Spleen (tissue), 11 donors: ENCODE measurements around the gene CST3. TPM values are rescaled to one million over a fixed set of nuclear protein-coding genes. Genes with fewer than 3 reads are reported as not detected.

Experiments used
- DNase-seq: peaks from one replicate; pipeline ENCODE4 v3.0.0-alpha.2; 2020
- H3K27ac ChIP-seq, 8 donors: fragments of 200-600 bp; sonication (generic) in 7 of 8; 1 replicate in 4 of 8; 2 replicates in 4 of 8; pipeline versions ENCODE4 v1.5.0 to v1.8.0; 2016 to 2021; ENCODE audit warnings: inconsistent platforms in 4 of 8, mild to moderate bottlenecking in 4 of 8, moderate library complexity in 1 of 8
- H3K27me3 ChIP-seq, 7 donors: fragments of 200-600 bp; sonication (generic) in 6 of 7; replicated peaks in 1 of 7; 1 replicate in 4 of 7; 2 replicates in 3 of 7; pipeline versions ENCODE4 v1.5.0 to v1.8.0; 2016 to 2021; ENCODE audit warnings: inconsistent platforms in 3 of 7, mild to moderate bottlenecking in 1 of 7
- H3K36me3 ChIP-seq, 6 donors: fragments of 200-600 bp; sonication (generic) in 5 of 6; 1 replicate in 4 of 6; 2 replicates in 2 of 6; pipeline versions ENCODE4 v1.5.0 to v1.8.0; 2016 to 2021; ENCODE audit warnings: inconsistent platforms in 2 of 6
- H3K4me1 ChIP-seq, 6 donors: fragments of 200-600 bp; sonication (generic) in 5 of 6; 1 replicate in 3 of 6; 2 replicates in 3 of 6; pipeline versions ENCODE4 v1.5.0 to v1.8.0; 2016 to 2021; ENCODE audit warnings: inconsistent platforms in 3 of 6
- H3K4me3 ChIP-seq, 8 donors: fragments of 200-600 bp; sonication (generic) in 7 of 8; 1 replicate in 4 of 8; 2 replicates in 4 of 8; pipeline versions ENCODE4 v1.5.0 to v1.8.0; 2016 to 2021; ENCODE audit warnings: inconsistent platforms in 4 of 8, mild to moderate bottlenecking in 4 of 8, moderate library complexity in 2 of 8
- H3K9me3 ChIP-seq, 8 donors: fragments of 200-600 bp; sonication (generic) in 7 of 8; 1 replicate in 4 of 8; 2 replicates in 4 of 8; pipeline versions ENCODE4 v1.5.0 to v1.8.0; 2016 to 2021; ENCODE audit warnings: inconsistent platforms in 4 of 8
- CTCF ChIP-seq, 11 experiments: fragments of 200-600 bp in 7 of 11; fragments of 450-650 bp in 4 of 11; sonication (generic) in 4 of 11; IDR thresholded peaks in 8 of 11; conservative IDR thresholded peaks in 3 of 11; 1 replicate in 7 of 11; 2 replicates in 4 of 11; pipeline versions ENCODE4 v1.4.0 to v1.8.0; 2016 to 2021; ENCODE audit warnings: antibody characterized with exemption in 11 of 11, inconsistent platforms in 4 of 11, mild to moderate bottlenecking in 1 of 11
- POLR2A ChIP-seq, 3 donors: fragments of 450-650 bp; IDR thresholded peaks; one replicate each; pipeline ENCODE4 v1.5.1; 2017; ENCODE audit warnings: antibody characterized with exemption in 3 of 3, mild to moderate bottlenecking in 1 of 3
- POLR2AphosphoS5 ChIP-seq, 3 donors: sonication (generic); formaldehyde crosslinking; IDR thresholded peaks; one replicate each; pipeline ENCODE4 v1.5.1; 2017; ENCODE audit warnings: antibody characterized with exemption in 3 of 3
- WGBS, 5 donors: extraction: QIAGEN DNeasy Blood & Tissue Kit in 3 of 5; methylation state at CpG; one replicate each; pipeline versions ENCODE4 v1.1.5 to v1.1.7; 2013 to 2018; 5-methylcytosine and 5-hydroxymethylcytosine counted together
- intact Hi-C: fragments of 100-400 bp; cut with DNase I; formaldehyde crosslinking; loops from one replicate; pipeline ENCODE4 v1.15.0; 2023; ENCODE audit warnings: low total_unique reads
- polyA plus RNA-seq, 3 donors: library from polyadenylated mRNA; stranded (reverse); fragments of 200-250 nt; gene quantifications; one replicate each; pipeline ENCODE4 v1.2.1, GENCODE V29; 2013
- total RNA-seq, 7 donors: library from RNA; depleted of rRNA in 3 of 7; stranded (reverse); fragments of >200 nt in 3 of 7; fragmentation: NEBNext Ultra II Directional in 4 of 7; extraction: Animal tissue kit (Norgen Biotek cat#: 25700) in 4 of 7; gene quantifications; one replicate each; pipeline versions ENCODE4 v1.1.0 to v1.2.1, GENCODE V29; 2016 to 2021
- donor health status: healthy with polysubstance abuse.
- donor health status: DM: no; HTN: no; CAD: no; lungs with moderate emphysema.
- donor health status: DM: no; HTN: no; CAD: no.
- donor health status: Bipolar disorder and iron deficiency.
- donor health status: healthy.
- donor health status: DM: no; HTN: no; CAD: no.
- donor health status: DM: yes; HTN: yes; CAD: no.

CST3 gene
- total and polyA plus RNA-seq, 10 donors = 199 to 1,082 (median 595) TPM

GRCh38 chr20:23673209-23673608 lies 35.5 kb upstream of the CST3 start:
- no peaks in the 10 kb centered on the region for H3K4me1 ChIP-seq
- DNase-seq = no peak
- H3K27ac ChIP-seq = no peak overlapping the region
- TF ChIP-seq CTCF (IDR thresholded peaks at IDR 0.05 in 8 of 11, conservative IDR thresholded peaks at IDR 0.05 in 3 of 11) (no peak), POLR2AphosphoS5 (IDR thresholded peaks at IDR 0.05) (no peak), POLR2A (IDR thresholded peaks at IDR 0.05) (no peak)
- intact Hi-C loops = no loop called here
- no peaks in the 10 kb centered on the region for H3K9me3 ChIP-seq
- H3K4me3 ChIP-seq = no peak overlapping the region
- 63 to 88% (median 81%) methylated on average over 1 of the region's 1 CpG for WGBS, 5 donors
- H3K36me3 ChIP-seq = no peaks in the 10 kb centered on the region
- H3K27me3 ChIP-seq = no peaks in the 10 kb centered on the region

- no peak for DNase-seq
- TF ChIP-seq POLR2AphosphoS5 (IDR thresholded peaks at IDR 0.05) (no peak), POLR2A (IDR thresholded peaks at IDR 0.05) (no peak), CTCF (IDR thresholded peaks at IDR 0.05 in 8 of 11, conservative IDR thresholded peaks at IDR 0.05 in 3 of 11) (no peak)
- Histone ChIP-seq H3K27me3 (no peaks in the 10 kb centered on the region), H3K4me1 (no peaks in the 10 kb centered on the region), H3K36me3 (no peaks in the 10 kb centered on the region), H3K27ac (no peak overlapping the region), H3K4me3 (no peak overlapping the region), H3K9me3 (no peaks in the 10 kb centered on the region)
- intact Hi-C loops = no loop called here
- WGBS, 5 donors = 84 to 100% (median 95%) methylated on average over 1 of the region's 1 CpG
Measured at GRCh38 chr20:23672158-23672557, 34.4 kb upstream of the CST3 start.

- no peaks in the 10 kb centered on the region for H3K4me1 ChIP-seq
- H3K36me3 ChIP-seq = no peaks in the 10 kb centered on the region
- no peak overlapping the region for H3K4me3 ChIP-seq
- no peak for DNase-seq
- intact Hi-C loops = no loop called here
- no peaks in the 10 kb centered on the region for H3K9me3 ChIP-seq
- no peak overlapping the region for H3K27ac ChIP-seq
- 72 to 94% (median 83%) methylated on average over 3 of the region's 3 CpGs for WGBS, 5 donors
- H3K27me3 ChIP-seq = no peaks in the 10 kb centered on the region
- TF ChIP-seq CTCF (IDR thresholded peaks at IDR 0.05 in 8 of 11, conservative IDR thresholded peaks at IDR 0.05 in 3 of 11) (no peak), POLR2AphosphoS5 (IDR thresholded peaks at IDR 0.05) (no peak), POLR2A (IDR thresholded peaks at IDR 0.05) (no peak)
Measured at GRCh38 chr20:23671479-23671878, 33.7 kb upstream of the CST3 start.

GRCh38 chr20:23670361-23670760 lies 32.6 kb upstream of the CST3 start:
- Histone ChIP-seq H3K9me3 (no peaks in the 10 kb centered on the region), H3K27me3 (no peaks in the 10 kb centered on the region), H3K27ac (no peak overlapping the region), H3K4me1 (no peaks in the 10 kb centered on the region), H3K4me3 (no peak overlapping the region), H3K36me3 (no peaks in the 10 kb centered on the region)
- no peak for DNase-seq
- intact Hi-C loops = no loop called here
- WGBS, 5 donors = 0 to 20% (median 19%) methylated on average over 1 of the region's 1 CpG
- no peak for TF ChIP-seq POLR2AphosphoS5 (IDR thresholded peaks at IDR 0.05)
- no peak for TF ChIP-seq POLR2A (IDR thresholded peaks at IDR 0.05)
- no peak for TF ChIP-seq CTCF (IDR thresholded peaks at IDR 0.05 in 8 of 11, conservative IDR thresholded peaks at IDR 0.05 in 3 of 11)
